GM04504 (cell line): Measurements from ENCODE around the gene PVALB.

Source experiments
- DNase-seq: peaks from one replicate; pipeline ENCODE4 v3.0.0-alpha.2; 2012; ENCODE audit warnings: low read depth

The PVALB gene

DNA sequence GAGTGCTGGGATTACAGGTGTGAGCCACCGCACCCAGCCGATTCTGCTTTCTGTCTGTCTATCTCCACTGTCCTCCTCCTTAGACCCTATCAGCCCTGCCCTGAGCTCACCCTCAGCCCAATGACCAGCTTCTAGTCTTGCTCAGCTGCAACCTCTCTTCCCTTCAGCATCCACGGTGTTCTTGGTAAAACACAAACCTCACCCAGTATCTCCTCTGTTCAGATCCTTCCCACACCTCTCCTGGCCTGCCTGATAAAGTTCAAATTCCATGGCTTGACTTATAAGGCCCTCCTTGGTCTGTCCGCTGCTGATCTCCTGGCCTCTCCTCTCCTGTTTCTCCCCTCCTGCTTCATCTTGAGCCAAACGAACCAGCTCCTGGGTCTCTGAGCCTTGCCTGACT lies 29.4 kb upstream of the PVALB start:
- DNase-seq = no peak

DNA sequence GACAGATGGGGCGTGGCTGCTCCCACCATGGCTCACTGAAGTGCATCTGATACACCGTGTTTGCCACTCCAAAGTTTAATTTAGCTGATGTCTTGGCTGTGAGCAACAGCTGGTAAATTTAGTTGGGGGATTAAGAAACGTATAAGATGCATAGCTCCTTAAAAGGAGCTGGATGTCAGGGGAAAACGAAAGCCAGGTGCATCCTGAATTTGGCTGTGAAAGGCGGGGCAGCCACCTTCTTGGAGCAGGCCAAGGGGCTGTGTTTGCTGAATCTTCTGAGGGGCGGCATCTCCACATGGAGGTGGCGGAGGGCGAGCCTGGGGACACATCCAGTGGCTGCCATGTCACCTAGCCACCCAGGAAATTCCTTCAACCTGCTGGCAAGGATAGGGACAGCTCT lies 23.3 kb upstream of the PVALB start:
- DNase-seq = no peak

DNA sequence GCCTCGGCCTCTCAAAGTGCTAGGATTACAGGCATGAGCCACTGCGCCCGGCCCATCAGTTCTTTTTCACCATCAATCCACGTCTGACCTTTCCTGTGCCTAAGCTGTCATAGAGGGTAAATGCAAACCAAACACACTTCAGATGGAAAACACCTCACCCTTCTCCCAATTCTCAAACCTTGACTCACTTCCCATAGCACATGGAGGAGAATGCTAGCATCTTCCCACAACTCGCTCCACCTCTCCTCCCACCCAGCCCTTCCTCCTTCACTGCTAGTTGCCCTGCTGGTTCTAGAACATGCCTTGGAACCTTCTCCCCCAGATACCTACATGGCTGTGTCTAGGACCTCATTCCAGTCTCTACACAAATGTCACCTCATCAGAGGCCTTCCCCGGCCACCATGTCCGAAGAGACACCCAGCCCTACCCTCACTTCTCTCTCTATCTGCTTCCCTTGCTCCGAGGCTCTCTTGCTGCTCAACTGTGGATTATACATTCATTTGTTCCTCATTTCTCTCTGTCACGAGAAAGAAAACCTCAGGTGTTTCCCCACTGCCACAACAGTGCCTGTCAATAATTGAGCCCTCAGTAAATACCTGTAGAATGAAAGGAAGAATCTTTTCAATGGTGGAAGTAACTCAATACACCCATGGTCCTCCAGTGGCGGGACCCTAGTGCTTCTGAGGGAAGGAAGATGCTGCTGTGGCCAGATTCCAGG lies 22.7 kb upstream of the PVALB start:
- DNase-seq = no peak

DNA sequence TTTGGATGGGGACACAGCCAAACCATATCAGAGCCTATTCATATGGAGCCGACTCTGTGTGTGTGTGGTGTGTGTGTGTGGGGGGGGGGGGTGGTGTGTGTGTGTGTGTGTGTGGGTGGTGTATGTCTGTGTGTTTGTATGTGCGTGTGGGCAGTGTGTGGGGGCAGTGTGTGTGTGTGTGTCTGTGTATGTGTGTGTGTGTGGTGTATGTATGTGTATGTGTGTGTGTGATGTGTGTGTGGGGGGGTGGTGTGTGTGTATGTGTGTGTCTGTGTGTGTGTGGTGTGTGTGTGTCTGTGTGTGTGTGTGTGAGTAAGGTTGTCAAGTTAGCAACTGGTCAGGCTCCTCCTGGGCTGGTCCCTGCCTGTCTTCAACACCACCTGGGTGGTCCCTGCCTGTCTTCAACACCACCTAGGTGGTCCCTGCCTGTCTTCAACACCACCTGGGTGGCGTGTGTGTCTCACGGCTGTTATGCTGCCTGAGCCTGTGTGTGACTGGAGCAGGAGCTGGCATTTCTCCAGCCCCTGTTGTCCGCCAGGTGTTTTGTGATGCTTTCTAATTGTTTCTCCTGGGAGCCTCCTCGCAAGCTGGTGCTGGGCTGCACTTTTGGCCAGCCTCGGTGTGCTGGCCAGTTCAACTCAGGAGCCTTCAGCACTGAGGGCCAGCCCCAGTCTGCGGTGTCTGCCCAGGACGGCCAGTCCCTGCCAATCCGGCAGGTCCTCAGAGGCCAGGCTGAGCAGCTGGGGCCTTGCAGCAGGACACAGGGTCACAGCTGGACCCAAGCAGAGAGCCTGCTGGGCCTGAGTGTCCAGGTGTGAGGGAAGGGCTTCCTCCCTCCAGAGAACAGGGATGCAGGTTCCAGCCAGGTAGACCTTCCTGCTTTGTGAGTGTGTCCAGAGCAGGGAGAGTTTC lies 21.5 kb upstream of the PVALB start:
- no peak for DNase-seq

DNA sequence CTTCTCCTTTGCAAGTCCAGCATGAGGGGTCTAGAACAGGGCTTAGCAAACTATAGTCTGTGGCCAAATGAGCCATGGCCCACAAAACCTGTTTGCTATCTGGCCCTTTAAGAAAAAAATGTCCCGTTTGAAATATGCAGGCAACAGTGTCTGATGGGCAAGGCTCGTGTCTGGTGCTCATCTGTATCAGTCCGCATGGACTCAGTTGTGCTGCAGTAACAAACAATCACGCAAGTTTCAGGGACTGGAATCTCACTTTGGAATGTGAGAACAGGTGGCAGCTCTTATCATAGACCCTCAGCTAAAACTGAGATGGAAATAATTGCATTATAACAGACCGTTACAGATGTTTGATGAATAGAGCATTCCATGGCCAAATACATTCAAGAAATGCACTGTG lies 19.1 kb upstream of the PVALB start:
- DNase-seq = no peak

DNA sequence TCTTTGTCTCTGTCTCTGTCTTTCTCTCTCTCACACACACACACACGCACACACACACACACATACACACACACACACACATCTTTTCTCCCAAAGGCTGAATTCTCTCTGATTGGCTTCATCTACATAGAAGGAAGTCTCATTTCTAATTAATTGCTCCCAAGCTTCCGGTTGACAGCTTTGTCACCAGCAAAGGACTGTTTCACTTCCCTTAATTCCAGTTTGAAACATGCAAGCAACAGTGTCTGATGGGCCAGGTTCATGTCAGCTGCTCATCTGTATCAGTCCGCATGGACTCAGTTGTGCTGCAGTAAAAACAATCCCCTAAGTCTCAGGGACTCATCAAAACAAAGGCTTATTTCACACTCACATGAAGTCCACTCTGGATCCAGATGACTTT lies 16.2 kb upstream of the PVALB start:
- DNase-seq = no peak

DNA sequence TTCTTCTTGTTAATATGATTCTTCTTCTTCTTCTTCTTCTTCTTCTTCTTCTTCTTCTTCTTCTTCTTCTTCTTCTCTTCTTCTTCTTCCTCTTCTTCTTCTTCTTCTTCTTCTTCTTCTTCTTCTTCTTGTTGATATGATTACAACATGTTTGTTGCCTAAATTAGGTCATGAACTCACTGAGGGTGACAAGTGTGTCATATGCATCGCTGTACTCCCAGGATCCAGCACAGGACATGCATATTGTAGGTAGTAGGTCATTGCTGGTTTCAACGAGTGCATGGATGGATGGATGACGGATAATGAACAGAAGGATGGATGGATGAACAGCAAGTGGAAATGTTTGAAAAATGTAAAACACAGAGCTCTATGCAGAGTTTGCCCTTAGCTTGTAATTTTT lies 14.9 kb upstream of the PVALB start:
- no peak for DNase-seq

DNA sequence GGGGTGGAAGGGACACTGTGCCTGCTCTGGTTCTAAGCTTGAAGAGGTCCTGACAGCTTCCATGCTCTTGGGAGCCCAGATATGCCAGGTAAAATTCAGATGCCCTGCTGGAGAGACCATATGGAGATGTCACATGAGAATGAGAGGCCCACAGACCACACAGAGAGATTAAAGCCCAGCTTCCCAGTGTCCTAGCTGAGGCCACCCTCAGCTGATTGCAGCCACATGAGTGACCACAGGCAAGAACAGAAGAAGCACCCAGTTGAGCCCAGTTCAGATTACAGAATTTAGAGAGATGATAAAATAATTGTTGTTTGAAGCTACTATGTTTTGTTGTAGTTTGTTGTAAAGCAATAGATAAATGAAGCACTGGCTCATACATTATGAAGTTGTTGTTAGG lies 14.4 kb upstream of the PVALB start:
- DNase-seq = no peak

DNA sequence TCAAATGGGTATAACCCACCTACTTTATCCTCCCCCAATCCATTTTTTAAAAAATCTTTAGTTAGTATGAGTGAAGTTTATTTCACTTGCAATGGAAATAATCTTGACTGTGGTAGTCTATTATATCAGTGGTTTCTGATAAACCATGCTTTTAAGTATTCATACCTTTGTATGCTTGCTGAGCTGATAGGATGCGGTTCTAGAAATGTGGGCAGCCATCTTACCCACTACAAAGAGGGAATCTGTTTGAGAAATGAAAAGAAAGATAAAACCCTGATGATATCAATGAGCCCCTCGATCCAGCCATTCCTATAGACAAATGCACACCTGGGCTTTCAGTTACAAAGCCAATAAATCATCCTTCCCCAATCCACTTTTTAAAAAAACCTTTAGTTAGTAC lies 13.8 kb upstream of the PVALB start:
- no peak for DNase-seq

DNA sequence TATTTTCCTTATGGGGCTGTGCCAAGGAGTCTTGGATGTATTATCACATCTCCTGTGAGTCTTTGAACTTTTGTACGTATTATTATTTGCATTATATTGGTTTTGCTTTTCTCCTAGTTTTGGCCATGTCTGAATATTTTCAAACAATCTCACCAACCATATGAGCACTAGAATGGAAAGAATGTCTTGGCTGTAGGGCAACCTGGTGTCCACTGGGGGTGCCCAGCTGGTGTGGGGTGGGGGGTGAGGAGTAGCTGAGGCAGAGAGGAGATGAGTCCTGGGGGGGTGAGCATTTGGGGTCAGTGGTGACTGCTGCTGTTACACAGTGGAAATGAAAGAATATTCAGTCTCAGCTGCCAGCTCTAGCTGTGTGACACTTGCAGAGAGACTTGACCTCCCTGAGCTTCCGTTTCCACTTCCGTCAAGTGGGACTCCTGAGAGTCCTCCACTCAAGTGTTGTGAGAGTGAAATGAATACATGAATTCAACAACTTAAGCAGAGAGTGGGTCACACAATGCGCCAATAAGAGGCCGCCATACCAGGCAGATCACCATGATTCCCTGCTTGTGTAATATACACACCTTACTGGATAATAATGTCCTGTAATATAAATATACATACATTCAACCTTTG lies 12.7 kb upstream of the PVALB start:
- DNase-seq = no peak

DNA sequence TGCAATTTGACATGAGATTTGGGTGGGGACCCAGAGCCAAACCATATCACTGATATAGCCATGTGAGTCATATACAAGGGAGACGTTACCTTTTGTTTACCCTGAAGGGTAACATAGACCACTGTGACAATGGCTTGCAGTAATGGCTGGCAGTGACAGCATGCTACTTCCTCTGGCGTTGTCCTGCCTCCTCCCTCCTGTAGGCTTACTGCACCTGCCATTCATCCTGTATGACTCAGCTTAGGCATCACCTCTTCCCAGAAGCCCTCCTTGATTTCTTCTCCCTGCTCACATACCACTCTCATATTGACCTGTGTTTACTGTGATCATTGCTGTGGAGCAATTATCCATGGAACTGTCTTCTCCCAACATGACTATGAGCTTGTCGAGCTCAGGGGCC lies 12.0 kb upstream of the PVALB start:
- no peak for DNase-seq

DNA sequence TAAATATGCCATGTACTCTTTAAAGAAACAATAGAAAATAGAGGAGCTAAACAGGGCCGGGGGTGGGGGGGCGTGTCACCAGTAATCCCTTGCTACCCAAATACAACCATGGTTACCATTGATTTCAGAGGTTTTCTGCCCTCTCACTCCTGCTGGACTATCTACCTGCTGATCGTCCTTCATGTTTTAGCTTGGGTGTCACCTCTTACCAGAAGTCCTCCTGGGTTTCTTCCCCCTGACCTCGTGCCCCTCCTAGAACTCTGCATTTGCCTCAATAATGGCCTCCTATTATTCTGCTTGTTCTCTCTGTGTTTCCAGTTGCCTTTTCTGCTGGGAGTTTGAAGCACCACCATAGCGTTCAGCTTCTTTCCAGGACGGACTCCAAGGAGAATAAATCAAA lies 9.4 kb upstream of the PVALB start:
- DNase-seq = no peak

DNA sequence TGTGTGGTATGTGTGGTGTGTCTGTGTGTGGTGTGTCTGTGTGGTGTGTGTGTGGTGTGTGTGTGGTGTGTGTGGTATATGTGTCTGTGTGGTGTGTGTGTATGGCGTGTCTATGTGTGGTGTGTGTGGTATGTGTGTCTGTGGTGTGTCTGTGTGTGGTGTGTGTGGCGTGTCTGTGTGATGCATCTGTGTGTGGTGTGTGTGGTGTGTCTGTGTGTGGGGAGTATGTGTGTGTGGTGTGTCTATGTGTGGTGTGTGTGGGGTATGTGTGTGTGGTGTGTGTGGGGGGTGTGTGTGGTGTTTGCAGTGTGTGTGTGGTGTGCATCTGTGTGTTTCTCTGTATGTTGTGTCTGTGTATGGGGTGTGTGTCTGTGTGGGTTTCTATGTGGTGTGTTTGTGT lies 7.8 kb upstream of the PVALB start:
- no peak for DNase-seq

DNA sequence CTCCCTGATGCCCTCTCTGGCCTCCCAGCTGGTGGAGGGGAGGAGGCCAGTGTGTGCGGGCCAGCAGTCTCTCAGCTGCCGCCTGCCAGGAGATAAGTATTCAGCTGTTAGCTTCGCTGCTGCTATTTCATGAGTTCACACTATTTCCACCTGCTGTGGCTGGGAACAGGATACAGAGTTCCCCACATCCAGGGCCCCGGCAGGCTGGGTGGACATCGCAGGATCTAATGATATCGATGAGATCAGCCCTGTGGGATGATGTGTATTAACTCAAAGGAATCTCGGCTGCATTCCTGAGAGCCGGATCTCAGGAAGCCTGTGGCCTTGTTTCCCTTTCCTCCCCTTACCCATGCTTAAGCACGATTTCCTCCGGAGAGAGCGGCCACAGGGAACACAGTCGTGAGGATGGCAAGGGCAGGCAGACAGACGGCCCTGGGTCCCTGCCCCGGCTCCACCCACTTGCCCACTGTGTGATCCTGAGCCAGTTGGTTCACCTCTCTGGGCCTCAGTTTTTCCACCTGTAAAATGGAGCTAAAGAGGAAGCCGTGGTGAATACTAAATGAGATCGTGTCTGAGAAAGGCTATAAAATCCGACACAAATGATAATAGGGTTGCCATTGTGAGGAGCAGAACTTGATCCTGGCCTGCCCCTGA lies 6.5 kb upstream of the PVALB start:
- DNase-seq = no peak

DNA sequence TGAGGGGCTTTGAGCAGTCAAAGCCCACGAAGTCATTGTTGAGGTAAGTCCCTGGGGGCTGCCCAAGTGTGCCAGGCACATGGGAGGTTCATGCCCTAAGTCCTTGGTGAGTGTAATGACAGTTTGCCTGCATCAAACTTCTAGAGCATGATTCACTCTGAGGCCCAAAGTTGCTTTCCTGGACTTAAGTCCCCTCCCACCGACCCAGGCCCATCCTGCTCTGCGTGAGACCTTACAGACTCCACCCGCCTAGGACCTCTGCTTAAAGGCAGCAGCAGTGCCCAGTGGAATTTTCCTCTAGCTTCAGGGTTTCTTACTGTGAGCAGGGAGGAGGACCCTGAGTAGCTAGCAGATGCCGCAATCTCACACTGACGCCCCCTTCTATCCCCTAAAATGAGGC lies 5.7 kb upstream of the PVALB start:
- no peak for DNase-seq

DNA sequence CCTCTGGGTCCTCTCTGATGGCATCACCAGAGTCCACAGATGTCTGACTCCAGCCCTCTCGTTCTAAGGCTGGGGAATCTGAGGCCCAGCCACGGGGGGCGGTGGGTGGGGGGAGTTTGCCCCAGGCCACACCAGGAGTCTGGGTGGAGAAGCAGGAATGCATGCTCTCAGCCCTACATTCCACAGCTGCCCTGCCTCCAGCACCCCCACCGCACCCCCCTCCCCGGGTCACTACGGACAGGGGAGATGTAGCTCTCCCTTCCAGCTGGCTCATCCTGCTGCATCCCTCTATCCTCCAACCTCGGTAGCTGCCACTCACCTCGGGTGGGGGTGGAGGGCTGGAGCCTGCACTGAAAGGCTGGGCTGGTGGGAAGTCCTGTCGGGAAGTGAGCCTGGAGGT lies 2.3 kb upstream of the PVALB start:
- no peak for DNase-seq

DNA sequence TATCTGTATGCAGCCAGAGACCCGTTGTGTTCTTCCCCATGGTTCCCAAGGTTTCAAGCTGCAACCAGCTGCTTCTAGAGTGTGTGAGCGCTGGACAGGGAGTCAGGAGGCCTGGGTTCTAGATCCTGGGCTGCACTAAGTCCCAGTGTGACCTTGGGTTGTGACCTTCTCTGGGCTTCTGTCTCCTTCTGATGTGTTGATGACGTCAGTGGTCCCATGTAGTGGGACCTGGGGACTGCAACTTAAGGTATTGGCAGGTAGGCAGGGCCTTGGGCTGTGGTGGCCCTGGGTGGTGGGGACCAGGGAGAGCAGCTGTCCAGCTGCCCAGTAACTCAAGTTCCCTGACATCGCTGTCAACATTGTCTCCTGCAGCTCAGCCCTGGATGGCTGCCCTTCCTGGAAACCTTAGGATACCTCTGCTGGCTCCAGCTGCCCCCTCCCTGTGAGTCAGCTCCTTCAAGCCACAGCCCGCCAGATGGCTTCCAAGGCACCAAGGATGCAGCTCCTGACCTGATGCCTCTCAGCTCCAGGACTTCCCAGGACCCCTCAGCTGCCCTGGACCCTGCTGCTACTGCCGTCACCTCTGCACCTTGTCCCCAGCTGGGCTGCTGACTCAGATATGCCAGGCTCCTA lies 1.3 kb upstream of the PVALB start:
- no peak for DNase-seq

DNA sequence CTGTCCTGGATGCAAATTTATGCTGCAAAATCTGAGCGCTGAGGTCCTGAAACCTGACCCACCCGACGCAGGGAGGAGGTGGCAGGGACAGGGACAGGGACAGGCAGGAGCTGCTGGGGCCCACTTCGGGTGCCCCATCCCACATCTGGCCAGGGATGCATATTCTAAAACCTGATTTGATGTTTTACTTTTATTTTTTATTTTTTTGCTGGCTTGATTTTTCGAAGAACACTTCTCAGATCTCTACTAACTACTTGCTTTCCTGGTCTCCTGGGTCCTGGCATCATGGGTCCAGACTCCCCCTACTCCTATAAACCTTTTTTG lies 652 bp upstream of the PVALB start:
- DNase-seq = no peak

DNA sequence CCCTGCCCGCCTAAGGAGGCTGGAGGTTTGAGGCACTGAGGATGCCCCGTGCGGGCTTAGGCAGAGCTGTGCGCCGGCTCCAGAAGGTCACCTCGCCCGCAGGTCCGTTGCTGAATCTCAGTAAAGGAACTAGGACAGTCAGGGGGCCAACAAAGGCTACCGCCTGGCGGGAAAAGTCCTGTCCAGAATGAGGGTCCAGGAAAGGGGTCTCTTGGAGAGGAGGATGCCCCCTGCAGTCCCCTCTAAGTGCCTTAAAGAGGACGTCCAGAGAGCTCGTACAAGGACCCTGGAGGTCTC lies 548 bp downstream of the PVALB start:
- no peak for DNase-seq

DNA sequence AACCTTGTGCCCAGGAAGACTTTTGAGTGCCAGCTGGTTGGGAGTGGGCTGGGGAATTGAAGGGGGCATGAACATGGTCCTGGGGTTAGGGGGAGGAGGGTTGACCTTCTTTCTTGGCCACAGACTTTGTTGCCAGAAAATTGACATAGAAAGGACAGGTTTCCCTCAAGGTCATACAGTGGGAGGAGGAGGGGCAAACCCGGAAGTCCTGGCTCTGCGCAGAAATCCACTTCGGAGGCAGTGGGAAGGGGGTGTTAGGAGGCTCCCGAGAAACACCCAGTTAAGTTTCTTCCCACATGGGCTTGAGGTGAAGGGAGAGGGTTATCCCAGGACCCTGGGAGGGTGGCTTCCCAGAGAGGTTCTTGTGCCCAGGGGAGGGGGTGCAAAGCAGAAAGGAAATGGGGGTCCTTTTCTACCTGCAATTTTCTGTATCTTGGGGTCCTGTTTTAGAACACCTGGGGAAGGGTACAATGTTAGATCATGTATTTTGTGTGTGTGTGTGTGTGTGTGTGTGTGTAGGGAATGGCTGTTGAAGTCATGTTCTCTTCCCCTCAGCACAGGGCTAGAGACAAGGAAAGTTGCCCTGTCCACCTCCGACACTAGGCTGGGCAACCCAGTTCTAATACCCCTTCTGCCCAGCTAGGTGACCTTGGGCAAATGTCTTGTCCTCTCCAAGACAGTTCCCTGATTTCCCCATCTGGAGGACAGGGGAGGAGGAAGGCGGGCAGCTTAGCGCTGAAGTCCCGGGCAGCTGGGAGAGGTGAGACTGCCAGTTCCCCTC lies 1.1 kb downstream of the PVALB start:
- no peak for DNase-seq

DNA sequence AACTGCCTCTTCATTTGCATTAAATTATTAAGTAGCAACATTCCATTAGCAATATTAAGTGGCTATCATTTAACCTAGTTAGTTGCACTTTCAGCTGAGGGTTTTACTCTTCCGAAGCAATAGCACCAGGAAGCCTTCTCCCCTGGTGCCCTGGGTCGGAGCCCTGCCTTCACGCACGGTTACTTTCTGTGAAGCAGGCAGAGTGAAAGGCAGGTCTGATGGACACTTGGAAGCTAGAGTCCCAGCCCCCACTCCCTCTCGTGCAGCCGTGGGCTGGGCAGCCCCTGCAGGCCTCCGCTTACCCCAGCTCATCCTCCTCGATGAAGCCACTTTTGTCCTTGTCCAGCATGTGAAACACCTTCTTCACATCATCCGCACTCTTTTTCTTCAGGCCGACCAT lies 2.0 kb downstream of the PVALB start:
- DNase-seq = no peak
